ENCODE measurements around the gene LSM12.

The LSM12 gene

DNA sequence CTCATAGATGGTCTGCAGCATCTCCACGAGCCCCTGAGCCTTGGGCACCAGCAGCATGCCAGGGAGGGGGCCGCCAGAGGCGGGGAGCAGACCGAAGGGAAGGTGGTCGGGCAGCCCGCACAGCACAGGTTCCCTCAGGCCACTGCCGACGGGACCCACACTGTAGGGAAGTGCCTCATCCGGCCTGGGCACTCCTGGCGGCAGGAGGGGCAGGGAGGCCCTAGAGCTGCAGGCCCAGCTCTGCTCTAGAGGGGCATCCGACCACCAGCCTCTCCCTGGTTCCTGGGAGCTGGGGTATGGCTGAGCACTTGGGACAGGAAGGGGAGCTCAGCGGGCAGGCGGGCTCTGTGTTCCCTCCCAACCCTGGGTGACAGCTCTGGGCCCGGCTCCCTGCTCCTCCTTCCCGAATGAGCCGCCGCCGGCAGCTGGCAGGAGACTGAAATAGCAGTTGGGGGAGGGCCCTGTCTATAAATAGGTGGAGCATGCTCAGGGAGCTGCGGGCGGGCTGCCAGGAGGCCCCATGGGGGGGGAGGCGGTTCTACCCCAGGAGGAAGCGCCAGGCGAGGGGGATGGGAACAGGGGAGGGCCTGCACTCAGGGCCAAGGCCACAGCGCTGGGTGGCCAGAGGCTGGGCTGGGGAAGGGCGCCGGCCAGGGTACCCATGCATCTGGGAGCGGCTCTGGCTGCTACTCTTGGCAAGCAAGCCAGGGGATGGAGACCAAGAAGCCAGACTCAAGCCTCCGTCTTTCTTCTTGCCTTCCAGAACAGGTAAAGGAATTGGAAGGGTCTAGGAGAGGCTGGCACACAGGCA lies 44.6 kb upstream of the LSM12 start:
- H2AFZ ChIP-seq (ENCODE audit: low read depth, low read length) = no peak overlapping the region
- H3K36me3 ChIP-seq (ENCODE audit: insufficient read depth, low read length) = no peaks in the 10 kb centered on the region
- H3K9me3 ChIP-seq (ENCODE audit: insufficient read depth, low read length, severe bottlenecking) = no peaks in the 10 kb centered on the region
- H3K27ac ChIP-seq (ENCODE audit: low read length) = no peak overlapping the region
- peaks cover 43% of the 10 kb centered on the region for H4K20me1 ChIP-seq (ENCODE audit: insufficient read depth, low read length)
- no peaks in the 10 kb centered on the region for H3K79me2 ChIP-seq (ENCODE audit: insufficient read depth, low read length)
- no peak overlapping the region for H3K9ac ChIP-seq (ENCODE audit: low read depth, low read length)
- no peak overlapping the region for H3K4me3 ChIP-seq (ENCODE audit: low read depth in 1 of 2, low read length in 2 of 2)
- no peak for TF ChIP-seq CTCF (IDR thresholded peaks at IDR 0.05; ENCODE audit: borderline replicate concordance, extremely low read depth, low read length, poor library complexity, severe bottlenecking)
- no peak for TF ChIP-seq EZH2 (IDR thresholded peaks at IDR 0.05; ENCODE audit: borderline replicate concordance, low read depth, low read length, severe bottlenecking)
- H3K27me3 ChIP-seq (ENCODE audit: insufficient read depth, low read length, poor library complexity) = no peaks in the 10 kb centered on the region
- DNase-seq (peak; percentile 86), ATAC-seq (ENCODE audit: insufficient read depth, low read depth) (peak; percentile 93)
- H3K4me2 ChIP-seq (ENCODE audit: insufficient read depth, low read length) = peak overlapping the region; percentile 18; the same call in 1 of the 2 replicates
- peaks cover 9% of the 10 kb centered on the region for H3K4me1 ChIP-seq (ENCODE audit: insufficient read depth, low read length)

- Histone ChIP-seq H4K20me1 (ENCODE audit: insufficient read depth, low read length) (peaks cover 37% of the 10 kb centered on the region), H3K4me3 (ENCODE audit: low read depth in 1 of 2, low read length in 2 of 2) (no peak overlapping the region), H3K9me3 (ENCODE audit: insufficient read depth, low read length, severe bottlenecking) (no peaks in the 10 kb centered on the region)
Measured at GRCh38 chr17:44110011-44110686, 43.7 kb upstream of the LSM12 start.

DNA sequence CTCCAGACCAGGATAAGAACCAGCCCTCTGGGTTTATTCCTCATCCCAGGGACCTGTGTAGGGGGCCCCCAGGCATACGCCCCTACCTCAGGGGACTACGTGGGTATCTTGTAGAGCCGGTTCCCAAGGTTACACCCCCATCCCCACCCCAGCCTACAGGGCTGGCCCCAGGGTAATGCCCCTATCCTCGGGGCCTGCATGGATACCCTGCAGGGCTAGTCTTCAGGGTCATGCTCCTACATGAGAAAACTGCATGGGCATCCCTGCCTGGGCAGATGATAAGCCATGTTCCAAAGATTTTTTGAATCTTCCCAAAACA lies 42.8 kb upstream of the LSM12 start:
- Histone ChIP-seq H3K4me1 (ENCODE audit: insufficient read depth, low read length) (peaks cover 9% of the 10 kb centered on the region), H4K20me1 (ENCODE audit: insufficient read depth, low read length) (peaks cover 37% of the 10 kb centered on the region), H2AFZ (ENCODE audit: low read depth, low read length) (no peak overlapping the region), H3K4me3 (ENCODE audit: low read depth in 1 of 2, low read length in 2 of 2) (no peak overlapping the region), H3K4me2 (ENCODE audit: insufficient read depth, low read length) (no peak overlapping the region), H3K27ac (ENCODE audit: low read length) (no peak overlapping the region), H3K9me3 (ENCODE audit: insufficient read depth, low read length, severe bottlenecking) (no peaks in the 10 kb centered on the region), H3K27me3 (ENCODE audit: insufficient read depth, low read length, poor library complexity) (no peaks in the 10 kb centered on the region), H3K79me2 (ENCODE audit: insufficient read depth, low read length) (no peaks in the 10 kb centered on the region), H3K9ac (ENCODE audit: low read depth, low read length) (no peak overlapping the region), H3K36me3 (ENCODE audit: insufficient read depth, low read length) (no peaks in the 10 kb centered on the region)
- TF ChIP-seq CTCF (IDR thresholded peaks at IDR 0.05; ENCODE audit: borderline replicate concordance, extremely low read depth, low read length, poor library complexity, severe bottlenecking) (no peak), EZH2 (IDR thresholded peaks at IDR 0.05; ENCODE audit: borderline replicate concordance, low read depth, low read length, severe bottlenecking) (no peak)
- DNase-seq (no peak), ATAC-seq (ENCODE audit: insufficient read depth, low read depth) (no peak)

More at GRCh38 chr17:44110011-44110686, 43.7 kb upstream of the LSM12 start:
- no peaks in the 10 kb centered on the region for H3K36me3 ChIP-seq (ENCODE audit: insufficient read depth, low read length)
- ATAC-seq (ENCODE audit: insufficient read depth, low read depth) (no peak), DNase-seq (no peak)
- TF ChIP-seq EZH2 (IDR thresholded peaks at IDR 0.05; ENCODE audit: borderline replicate concordance, low read depth, low read length, severe bottlenecking) (no peak), CTCF (IDR thresholded peaks at IDR 0.05; ENCODE audit: borderline replicate concordance, extremely low read depth, low read length, poor library complexity, severe bottlenecking) (no peak)
- no peak overlapping the region for H2AFZ ChIP-seq (ENCODE audit: low read depth, low read length)
- H3K27ac ChIP-seq (ENCODE audit: low read length) = no peak overlapping the region
- no peaks in the 10 kb centered on the region for H3K27me3 ChIP-seq (ENCODE audit: insufficient read depth, low read length, poor library complexity)
- no peaks in the 10 kb centered on the region for H3K79me2 ChIP-seq (ENCODE audit: insufficient read depth, low read length)
- H3K4me1 ChIP-seq (ENCODE audit: insufficient read depth, low read length) = peaks cover 9% of the 10 kb centered on the region
- no peak overlapping the region for H3K4me2 ChIP-seq (ENCODE audit: insufficient read depth, low read length)
- H3K9ac ChIP-seq (ENCODE audit: low read depth, low read length) = no peak overlapping the region

All from DND-41 (cell line).